ENCODE data around the gene TTF1.

GRCh38 chr9:132354637-132355355 is 51.8 kb downstream of the TTF1 start, which contains the start of gene SETX:
- TF ChIP-seq ELF4 (IDR thresholded peaks at IDR 0.05), result no peak
- peak; percentile 69; the same call in 1 of the 2 replicates for TF ChIP-seq HDGF (IDR thresholded peaks at IDR 0.05; ENCODE audit: borderline replicate concordance)
- TF ChIP-seq ARNT (IDR thresholded peaks at IDR 0.05), result no peak
- no peak for TF ChIP-seq SP1 (IDR thresholded peaks at IDR 0.05)
- no peak for TF ChIP-seq FOXM1 (IDR thresholded peaks at IDR 0.05; ENCODE audit: borderline replicate concordance)
- TF ChIP-seq SUZ12 (IDR thresholded peaks at IDR 0.05), result no peak
- no peak for TF ChIP-seq FOXA1 (IDR thresholded peaks at IDR 0.05)
- TF ChIP-seq BHLHE40 (IDR thresholded peaks at IDR 0.05; ENCODE audit: borderline replicate concordance), result no peak

All from HEK293T (cell line).